Heart left ventricle (tissue), 16 donors: ENCODE results near the gene OSER1. TPM values are rescaled to one million over a fixed set of nuclear protein-coding genes. Genes with fewer than 3 reads are reported as not detected.

Source experiments
- ATAC-seq, 4 donors: fragments of 200-7000 bp; cut with Tn5 transposase; one replicate each; pipeline ENCODE4 v1.9.1; 2020 to 2022; ENCODE audit warnings: moderate library complexity in 4 of 4, mild to moderate bottlenecking in 3 of 4, moderate number of reproducible peaks in 1 of 4
- DNase-seq, 5 donors: peaks; one replicate each; pipeline ENCODE4 v3.0.0-alpha.2; 2020
- H3K27ac ChIP-seq, 12 donors: fragments of 200-600 bp; sonication (generic) in 4 of 12; one replicate each; pipeline versions ENCODE4 v1.5.0 to v1.8.0; 2016 to 2022; ENCODE audit warnings: mild to moderate bottlenecking in 2 of 12
- H3K27me3 ChIP-seq, 9 donors: fragments of 200-600 bp; sonication (generic) in 2 of 9; one replicate each; pipeline versions ENCODE4 v1.5.1 to v1.8.0; 2016 to 2022; ENCODE audit warnings: mild to moderate bottlenecking in 3 of 9
- H3K36me3 ChIP-seq, 9 donors: fragments of 200-600 bp; sonication (generic) in 2 of 9; one replicate each; pipeline versions ENCODE4 v1.5.0 to v1.8.0; 2018 to 2022; ENCODE audit warnings: mild to moderate bottlenecking in 2 of 9
- H3K4me1 ChIP-seq, 12 donors: fragments of 200-600 bp; sonication (generic) in 4 of 12; one replicate each; pipeline versions ENCODE4 v1.5.0 to v1.8.0; 2016 to 2022; ENCODE audit warnings: mild to moderate bottlenecking in 3 of 12
- H3K4me3 ChIP-seq, 12 donors: fragments of 200-600 bp; sonication (generic) in 4 of 12; one replicate each; pipeline versions ENCODE4 v1.5.0 to v1.8.0; 2017 to 2022; ENCODE audit warnings: mild to moderate bottlenecking in 9 of 12, moderate library complexity in 4 of 12
- H3K9me3 ChIP-seq, 12 donors: fragments of 200-600 bp; sonication (generic) in 4 of 12; one replicate each; pipeline versions ENCODE4 v1.5.0 to v1.8.0; 2016 to 2022; ENCODE audit warnings: mild to moderate bottlenecking in 1 of 12
- POLR2A ChIP-seq, 2 donors: fragments of 450-650 bp; IDR thresholded peaks; one replicate each; pipeline ENCODE4 v1.6.1; 2017; ENCODE audit warnings: antibody characterized with exemption in 2 of 2, mild to moderate bottlenecking in 2 of 2, moderate library complexity in 2 of 2
- WGBS, 4 donors: extraction: QIAGEN DNeasy Blood & Tissue Kit in 2 of 4; methylation state at CpG; one replicate each; pipeline versions ENCODE4 v1.1.5 to v1.1.7; 2013 to 2018; 5-methylcytosine and 5-hydroxymethylcytosine counted together
- intact Hi-C, 10 donors: fragments of 100-400 bp; cut with DNase I; formaldehyde crosslinking; loops; one replicate each; pipeline versions ENCODE4 v1.11.1 to v1.14.2; 2022
- polyA plus RNA-seq, 2 donors: library from polyadenylated mRNA; stranded (reverse); fragments of 200-250 nt; gene quantifications; one replicate each; pipeline ENCODE4 v1.2.3, GENCODE V29; 2013
- total RNA-seq, 9 donors: library from RNA; depleted of rRNA in 2 of 9; stranded (reverse); fragments of >200 nt in 2 of 9; fragmentation: NEBNext Ultra II Directional in 3 of 9; extraction: Animal tissue kit (Norgen Biotek cat#: 25700) in 3 of 9; gene quantifications; one replicate each; pipeline versions ENCODE4 v1.1.0 to v1.2.4, GENCODE V29; 2016 to 2023
- TF ChIP-seq, protein P1 (sequence below), 12 donors: fragments of 200-600 bp; sonication (generic) in 4 of 12; IDR thresholded peaks; one replicate each; pipeline versions ENCODE4 v1.5.0 to v1.8.0; 2018 to 2022; ENCODE audit warnings: antibody characterized with exemption in 12 of 12, mild to moderate bottlenecking in 5 of 12
- donor health status: ischemic (EF 13 %, LVEDD 7.1; RV severe dilation, severe dysfunction).
- donor health status: healthy with polysubstance abuse.
- donor health status: DM: no; HTN: yes; CAD: no.
- donor health status: DM: no; HTN: no; CAD: no.
- donor health status: ischemic (EF 25% LVEDD 6.9; RV normal size, moderate dysfunction).
- donor health status: ischemic (EF 25% LVEDD 5.7; RV mildly dilated, moderate dysfunction).
- donor health status: healthy.
- donor health status: DM: yes; HTN: yes; CAD: no.
- donor health status: ischemic (EF 35%, LVEDD 5.7; RV mildly dilated, moderate dysfunction).
- donor health status: nonischemic (EF 11% LVEDD 7.7; RV severe dilation, severe dysfunction).
- donor health status: DM: yes; HTN: yes; CAD: no.
- donor health status: PGD.
- donor health status: ischemic (EF 29% LVEDD 5.4; RV normal size, mild dysfunction).
- donor health status: nonischemic (EF 23%, LVEDD 6.1; RV moderate dilation, normal function).

Gene OSER1
- total and polyA plus RNA-seq, 11 donors = 11.9 to 39.0 (median 34.1) TPM

DNA sequence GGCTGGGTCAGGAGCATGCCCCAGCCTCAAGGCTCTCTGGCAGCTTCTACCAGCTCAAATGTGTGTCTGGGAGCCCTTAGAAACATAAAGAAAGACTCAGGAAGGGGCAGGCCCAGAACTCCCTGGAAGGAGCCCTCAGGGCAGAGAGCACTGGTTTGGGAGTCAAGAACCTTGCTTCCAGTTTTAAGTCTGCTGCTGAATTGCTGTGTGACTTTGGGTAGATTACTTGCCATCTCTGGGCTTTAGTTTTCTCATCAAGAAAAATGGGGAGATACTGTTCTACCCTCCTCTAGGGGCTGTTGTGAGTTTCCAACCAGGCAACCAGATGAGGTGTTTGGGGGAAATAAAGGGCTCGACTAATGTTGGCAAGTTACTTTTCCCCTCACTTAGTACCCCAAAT, 45.4 kb upstream of the OSER1 start:
- ATAC-seq (no peak), DNase-seq (no peak)
- Histone ChIP-seq H3K27me3 (no peaks in the 10 kb centered on the region), H3K36me3 (no peaks in the 10 kb centered on the region), H3K4me1 (no peaks in the 10 kb centered on the region), H3K27ac (no peak overlapping the region), H3K4me3 (no peak overlapping the region), H3K9me3 (no peaks in the 10 kb centered on the region)
- no peak for TF ChIP-seq POLR2A (IDR thresholded peaks at IDR 0.05)
- TF ChIP-seq, protein P1, sequence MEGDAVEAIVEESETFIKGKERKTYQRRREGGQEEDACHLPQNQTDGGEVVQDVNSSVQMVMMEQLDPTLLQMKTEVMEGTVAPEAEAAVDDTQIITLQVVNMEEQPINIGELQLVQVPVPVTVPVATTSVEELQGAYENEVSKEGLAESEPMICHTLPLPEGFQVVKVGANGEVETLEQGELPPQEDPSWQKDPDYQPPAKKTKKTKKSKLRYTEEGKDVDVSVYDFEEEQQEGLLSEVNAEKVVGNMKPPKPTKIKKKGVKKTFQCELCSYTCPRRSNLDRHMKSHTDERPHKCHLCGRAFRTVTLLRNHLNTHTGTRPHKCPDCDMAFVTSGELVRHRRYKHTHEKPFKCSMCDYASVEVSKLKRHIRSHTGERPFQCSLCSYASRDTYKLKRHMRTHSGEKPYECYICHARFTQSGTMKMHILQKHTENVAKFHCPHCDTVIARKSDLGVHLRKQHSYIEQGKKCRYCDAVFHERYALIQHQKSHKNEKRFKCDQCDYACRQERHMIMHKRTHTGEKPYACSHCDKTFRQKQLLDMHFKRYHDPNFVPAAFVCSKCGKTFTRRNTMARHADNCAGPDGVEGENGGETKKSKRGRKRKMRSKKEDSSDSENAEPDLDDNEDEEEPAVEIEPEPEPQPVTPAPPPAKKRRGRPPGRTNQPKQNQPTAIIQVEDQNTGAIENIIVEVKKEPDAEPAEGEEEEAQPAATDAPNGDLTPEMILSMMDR (IDR thresholded peaks at IDR 0.05) = no peak
- 92 to 96% (median 93%) methylated on average over 1 of the region's 1 CpG for WGBS, 4 donors
- intact Hi-C loops = no loop called here

- no peak for DNase-seq
- intact Hi-C loops = no loop called here
- TF ChIP-seq, protein P1 (IDR thresholded peaks at IDR 0.05) = no peak
- TF ChIP-seq POLR2A (IDR thresholded peaks at IDR 0.05) = no peak
Observed at GRCh38 chr20:44254073-44254472, 43.5 kb upstream of the OSER1 start.

GRCh38 chr20:44253528-44253927, 43.0 kb upstream of the OSER1 start:
- TF ChIP-seq, protein P1 (IDR thresholded peaks at IDR 0.05) = no peak
- TF ChIP-seq POLR2A (IDR thresholded peaks at IDR 0.05) = no peak

More at GRCh38 chr20:44254073-44254472, 43.5 kb upstream of the OSER1 start:
- Histone ChIP-seq H3K4me1 (no peaks in the 10 kb centered on the region), H3K9me3 (no peaks in the 10 kb centered on the region), H3K27me3 (no peaks in the 10 kb centered on the region), H3K36me3 (no peaks in the 10 kb centered on the region), H3K4me3 (no peak overlapping the region), H3K27ac (no peak overlapping the region)
- ATAC-seq = no peak
- WGBS, 4 donors = 83 to 92% (median 87%) methylated on average over 7 to 8 of the region's 8 CpGs

GRCh38 chr20:44251284-44251683, 40.7 kb upstream of the OSER1 start:
- intact Hi-C loops = no loop called here
- Histone ChIP-seq H3K9me3 (no peaks in the 10 kb centered on the region), H3K4me1 (peaks cover 0 to 16% (median 9%) of the 10 kb centered on the region in 12 donors), H3K27me3 (peaks cover 0 to 21% (median 0%) of the 10 kb centered on the region in 9 donors), H3K36me3 (no peaks in the 10 kb centered on the region), H3K27ac (no peak overlapping the region), H3K4me3 (no peak overlapping the region)
- 61 to 68% (median 65%) methylated on average over 4 of the region's 4 CpGs for WGBS, 4 donors
- ATAC-seq (no peak), DNase-seq (no peak)
- no peak for TF ChIP-seq POLR2A (IDR thresholded peaks at IDR 0.05)
- TF ChIP-seq, protein P1 (IDR thresholded peaks at IDR 0.05) = no peak

More at GRCh38 chr20:44253528-44253927, 43.0 kb upstream of the OSER1 start:
- no peak overlapping the region for H3K4me3 ChIP-seq
- no peaks in the 10 kb centered on the region for H3K36me3 ChIP-seq
- H3K27me3 ChIP-seq = peaks cover 0 to 3% (median 0%) of the 10 kb centered on the region in 9 donors
- no peak overlapping the region for H3K27ac ChIP-seq
- no peaks in the 10 kb centered on the region for H3K9me3 ChIP-seq
- peak in 1 of 4 donors; percentile 40 for ATAC-seq
- intact Hi-C loops = no loop called here
- 65 to 79% (median 76%) methylated on average over 3 of the region's 3 CpGs for whole genome bisulfite sequencing, 4 donors
- no peaks in the 10 kb centered on the region for H3K4me1 ChIP-seq
- no peak for DNase-seq
